NT2/D1 (cell line): ENCODE data around the gene NFIA.
"Not testable (repeated sequence)": the region's sequence is repeated elsewhere in the genome, so short reads cannot be mapped to it uniquely, and the experiment has no call there.

Experiments
- DNase-seq: peaks from one replicate; pipeline ENCODE4 v3.0.0-alpha.2; 2011; ENCODE audit warnings: low read depth, low spot score
- H3K27me3 ChIP-seq: 2 replicates; pipeline ENCODE4 v1.6.0; 2011; ENCODE audit warnings: mild to moderate bottlenecking; ENCODE audit not compliant: insufficient read length, insufficient read depth
- H3K36me3 ChIP-seq: 2 replicates; pipeline ENCODE4 v1.6.1; 2011; ENCODE audit warnings: mild to moderate bottlenecking, low read length, mixed read lengths; ENCODE audit not compliant: insufficient read depth, insufficient read length
- H3K4me1 ChIP-seq: 2 replicates; pipeline ENCODE4 v1.5.1; 2011; ENCODE audit not compliant: insufficient read depth, insufficient read length
- H3K4me3 ChIP-seq: 2 replicates; pipeline ENCODE4 v1.5.1; 2011; ENCODE audit warnings: low read depth; ENCODE audit not compliant: insufficient read length
- H3K9ac ChIP-seq: 2 replicates; pipeline ENCODE4 v1.6.0; 2011; ENCODE audit warnings: low read depth; ENCODE audit not compliant: insufficient read length
- H3K9me3 ChIP-seq: 2 replicates; pipeline ENCODE4 v1.5.1; 2011; ENCODE audit warnings: mild to moderate bottlenecking, low read length; ENCODE audit not compliant: insufficient read depth
- SUZ12 ChIP-seq: IDR thresholded peaks from 2 replicates; pipeline ENCODE4 v1.6.1; 2011; ENCODE audit not compliant: insufficient read length, insufficient read depth; ENCODE audit errors: extremely low read depth
- YY1 ChIP-seq: IDR thresholded peaks from 2 replicates; pipeline ENCODE4 v1.6.1; 2011; ENCODE audit not compliant: insufficient read length, insufficient read depth
- ZNF274 ChIP-seq: IDR thresholded peaks from 2 replicates; pipeline ENCODE4 v1.6.1; 2011; ENCODE audit warnings: mild to moderate bottlenecking, low read depth, low read length

The NFIA gene

DNA sequence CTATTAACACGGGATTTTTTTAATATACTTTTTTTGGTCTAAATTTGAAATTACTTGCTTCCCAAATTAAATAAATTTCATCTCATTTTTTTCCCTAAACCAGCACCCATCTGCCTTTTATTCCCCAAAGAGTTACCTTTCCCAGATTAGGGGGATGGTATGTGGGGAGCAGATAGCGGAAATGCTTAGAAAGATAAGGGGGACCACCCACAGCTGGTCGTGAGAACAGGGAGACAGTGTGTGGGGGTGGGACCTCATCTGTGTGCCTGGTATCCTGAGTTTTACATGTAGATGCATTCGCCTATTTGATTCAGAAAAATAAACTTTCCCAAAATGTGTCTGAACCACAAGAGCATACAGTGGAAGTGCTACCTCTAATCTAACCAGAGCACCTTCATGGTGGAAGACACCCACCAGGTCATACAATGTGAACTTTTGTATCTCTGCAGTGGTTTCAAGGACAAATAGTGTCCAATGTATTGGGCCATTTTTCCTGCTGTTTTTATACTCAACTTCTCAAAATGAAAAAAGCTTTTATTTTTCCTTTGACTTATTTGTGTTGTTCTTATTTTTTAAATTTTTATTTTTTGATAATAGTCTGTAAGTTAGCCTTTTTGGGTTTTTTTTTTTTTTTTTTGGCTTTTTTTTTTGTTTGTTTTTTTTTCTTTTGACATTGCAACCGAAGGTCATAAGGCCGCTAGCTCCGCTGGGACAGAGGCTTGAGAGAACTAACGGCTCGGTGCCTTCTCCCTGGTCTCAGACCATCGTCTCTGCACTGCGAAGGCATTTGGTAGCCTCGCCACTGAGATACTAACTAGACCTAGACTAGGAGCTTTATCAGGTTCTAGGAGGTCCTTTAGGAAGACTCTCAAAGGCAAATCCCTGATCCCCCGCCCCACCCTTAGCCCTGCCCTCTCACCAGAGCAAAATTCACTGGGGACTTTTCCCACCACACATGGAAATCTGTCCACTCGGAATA is 379.3 kb downstream of the NFIA start:
- TF ChIP-seq SUZ12 (no peak), YY1 (no peak), ZNF274 (no peak)
- no peaks in the 10 kb centered on the region for H3K4me1 ChIP-seq
- no peak overlapping the region for H3K4me3 ChIP-seq
- no peaks in the 10 kb centered on the region for H3K36me3 ChIP-seq
- no peaks in the 10 kb centered on the region for H3K9me3 ChIP-seq
- DNase-seq = no peak
- H3K9ac ChIP-seq = no peak overlapping the region
- H3K27me3 ChIP-seq = peaks cover 11% of the 10 kb centered on the region

- Histone ChIP-seq H3K27me3 (peaks cover 11% of the 10 kb centered on the region), H3K36me3 (no peaks in the 10 kb centered on the region), H3K4me3 (no peak overlapping the region), H3K4me1 (no peaks in the 10 kb centered on the region), H3K9ac (no peak overlapping the region), H3K9me3 (no peaks in the 10 kb centered on the region)
- no peak for TF ChIP-seq YY1
- no peak for DNase-seq
Measured at GRCh38 chr1:61462628-61463027, 380.3 kb downstream of the NFIA start.

GRCh38 chr1:61463220-61463619 is 380.9 kb downstream of the NFIA start:
- TF ChIP-seq SUZ12 = no peak
- TF ChIP-seq YY1 = no peak
- no peak for TF ChIP-seq ZNF274
- H3K4me3 ChIP-seq = no peak overlapping the region

GRCh38 chr1:61467836-61468235 is 385.5 kb downstream of the NFIA start:
- H3K4me1 ChIP-seq, H3K9me3 ChIP-seq, H3K9ac ChIP-seq, DNase-seq, H3K36me3 ChIP-seq, H3K4me3 ChIP-seq: not testable (repeated sequence)
- peaks cover 34% of the 10 kb centered on the region for H3K27me3 ChIP-seq

More at GRCh38 chr1:61463220-61463619, 380.9 kb downstream of the NFIA start:
- DNase-seq = no peak
- Histone ChIP-seq H3K9me3 (no peaks in the 10 kb centered on the region), H3K4me1 (no peaks in the 10 kb centered on the region), H3K9ac (no peak overlapping the region), H3K27me3 (peaks cover 11% of the 10 kb centered on the region), H3K36me3 (no peaks in the 10 kb centered on the region)

GRCh38 chr1:61469365-61469764 is 387.0 kb downstream of the NFIA start:
- Histone ChIP-seq H3K4me3 (no peak overlapping the region), H3K36me3 (no peaks in the 10 kb centered on the region), H3K9me3 (no peaks in the 10 kb centered on the region), H3K9ac (no peak overlapping the region), H3K27me3 (peaks cover 43% of the 10 kb centered on the region), H3K4me1 (no peaks in the 10 kb centered on the region)
- DNase-seq = no peak
- TF ChIP-seq ZNF274 (no peak), SUZ12 (no peak), YY1 (no peak)

DNA sequence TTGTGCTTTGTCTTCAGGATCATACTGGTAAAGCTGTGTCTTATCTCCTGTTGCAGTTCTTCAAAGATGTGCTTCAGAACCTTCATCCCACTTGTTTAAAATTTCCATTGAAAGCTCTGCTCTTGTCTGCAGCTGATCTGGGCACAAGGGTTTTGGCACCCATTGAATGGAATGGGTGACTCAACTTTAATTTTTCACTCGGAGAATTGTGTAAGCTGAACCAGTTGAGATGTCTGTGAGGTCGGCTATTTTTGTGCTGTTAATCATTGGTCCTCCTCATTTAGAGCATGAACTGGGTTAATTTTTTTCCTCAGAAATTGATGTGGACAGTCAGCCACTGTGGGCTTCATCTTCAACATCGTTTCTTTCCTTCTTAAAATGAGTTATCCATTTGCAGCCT is 390.5 kb downstream of the NFIA start:
- Histone ChIP-seq H3K9me3 (no peaks in the 10 kb centered on the region), H3K4me1 (no peaks in the 10 kb centered on the region), H3K9ac (no peak overlapping the region), H3K36me3 (no peaks in the 10 kb centered on the region), H3K27me3 (peaks cover 73% of the 10 kb centered on the region), H3K4me3 (no peak overlapping the region)
- DNase-seq = no peak
- TF ChIP-seq SUZ12 = no peak
- TF ChIP-seq ZNF274 = no peak
- TF ChIP-seq YY1 = no peak

DNA sequence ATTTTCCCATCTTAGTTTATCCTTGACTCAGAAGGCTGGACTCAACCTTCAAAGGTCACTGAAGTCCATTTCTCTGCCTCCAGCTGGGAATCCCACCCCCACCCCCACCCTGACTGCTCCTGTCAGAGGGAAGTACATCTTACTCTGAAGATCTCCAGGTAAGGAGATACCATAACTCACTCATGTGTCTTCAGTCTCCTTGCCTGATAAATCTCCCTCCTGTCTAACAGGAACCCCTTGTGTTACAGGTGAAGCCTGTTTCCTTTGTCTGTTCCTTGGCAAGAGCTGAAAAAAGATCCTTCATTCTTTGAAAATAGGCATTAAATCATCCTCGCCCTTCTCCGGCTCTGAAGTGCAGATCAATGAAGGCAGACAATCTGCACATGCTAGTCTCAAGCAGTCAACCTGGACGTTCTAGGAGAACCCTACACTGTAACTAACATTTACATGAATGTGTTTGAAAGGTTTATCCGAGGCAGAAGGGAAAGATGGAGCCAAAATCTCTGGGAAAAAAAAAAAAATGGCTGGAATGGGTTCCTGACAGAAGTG is 392.0 kb downstream of the NFIA start:
- DNase-seq = no peak
- H3K36me3 ChIP-seq = no peaks in the 10 kb centered on the region
- H3K4me3 ChIP-seq = no peak overlapping the region
- H3K9ac ChIP-seq = no peak overlapping the region
- no peaks in the 10 kb centered on the region for H3K4me1 ChIP-seq
- no peak for TF ChIP-seq SUZ12
- peaks cover 88% of the 10 kb centered on the region for H3K27me3 ChIP-seq
- no peaks in the 10 kb centered on the region for H3K9me3 ChIP-seq
